Panc1 (cell line): ENCODE data around the gene LCN6. TPM values are rescaled to one million over a fixed set of nuclear protein-coding genes. Genes with fewer than 3 reads are reported as not detected.

Source experiments
- ATAC-seq: fragments of 200-7000 bp; cut with Tn5 transposase; 2 replicates; pipeline ENCODE4 v1.9.1; 2020; ENCODE audit warnings: mild to moderate bottlenecking, moderate library complexity
- BruUV-seq: library from RNA; stranded (reverse); fragments of 400-500 nt; replicated peaks from 2 replicates; lab custom pipeline; 2021; lab: Mats Ljungman, UMichigan
- CTCF ChIA-PET: fragments of 300-600 bp; sonication (Branson Sonifier 250); formaldehyde crosslinking; loops from one replicate; lab custom pipeline; 2022; ENCODE audit warnings: antibody characterized with exemption; lab: Charles Lee
- POLR2A ChIA-PET: fragments of 300-600 bp; sonication (Branson Sonifier 250); formaldehyde crosslinking; loops from one replicate; lab custom pipeline; 2022; ENCODE audit warnings: antibody characterized with exemption; lab: Charles Lee
- DNase-seq: peaks from one replicate; pipeline ENCODE4 v3.0.0-alpha.2; 2010; ENCODE audit warnings: low read depth, low spot score
- H3K27ac ChIP-seq: 2 replicates; pipeline ENCODE4 v1.5.1; 2011; ENCODE audit warnings: mild to moderate bottlenecking, low read length, inconsistent platforms
- H3K27me3 ChIP-seq: fragments of 200-500 bp; sonication (Bioruptor generic); 2 replicates; pipeline ENCODE4 v1.6.0; 2014; ENCODE audit warnings: low read length, inconsistent platforms; ENCODE audit not compliant: control insufficient read depth, insufficient read depth
- H3K36me3 ChIP-seq: fragments of 200-500 bp; sonication (Bioruptor generic); 2 replicates; pipeline ENCODE4 v1.5.1; 2014; ENCODE audit warnings: inconsistent platforms, mild to moderate bottlenecking, low read length, moderate library complexity; ENCODE audit not compliant: control insufficient read depth, insufficient read depth
- H3K4me1 ChIP-seq: 2 replicates; pipeline ENCODE4 v1.5.1; 2011; ENCODE audit warnings: inconsistent platforms, mild to moderate bottlenecking, low read length, moderate library complexity; ENCODE audit not compliant: control insufficient read depth, insufficient read depth
- H3K4me3 ChIP-seq, 2 experiments: 2 replicates each; pipeline ENCODE4 v1.5.1; 2011 to 2012; ENCODE audit warnings: low read depth in 2 of 2, low read length in 2 of 2, mild to moderate bottlenecking in 2 of 2, inconsistent platforms in 1 of 2, moderate library complexity in 1 of 2
- H3K9me3 ChIP-seq: fragments of 200-500 bp; sonication (Bioruptor generic); 2 replicates; pipeline ENCODE4 v1.5.1; 2014; ENCODE audit warnings: low read depth, mild to moderate bottlenecking, inconsistent platforms, low read length, moderate library complexity; ENCODE audit not compliant: control insufficient read depth, insufficient read depth
- POLR2AphosphoS5 ChIP-seq: IDR thresholded peaks from 2 replicates; pipeline ENCODE4 v1.6.1; 2012; ENCODE audit warnings: mild to moderate bottlenecking, low read depth, low read length, moderate library complexity
- SIN3A ChIP-seq: IDR thresholded peaks from 2 replicates; pipeline ENCODE4 v1.6.1; 2012; ENCODE audit warnings: low read depth, mild to moderate bottlenecking, low read length, moderate library complexity, borderline replicate concordance; ENCODE audit not compliant: insufficient read depth
- TCF7L2 ChIP-seq: IDR thresholded peaks from 2 replicates; pipeline ENCODE4 v1.6.1; 2011; ENCODE audit warnings: mild to moderate bottlenecking, low read depth, low read length, inconsistent platforms
- in situ Hi-C: cut with HindIII; loops from 2 replicates; pipeline ENCODE4 v1.10.0; 2016; ENCODE audit warnings: low sequenced_read_pairs, low pct_unique_long_range_greater_than_20kb
- intact Hi-C: fragments of 100-400 bp; cut with micrococcal nuclease; formaldehyde crosslinking; loops from one replicate; pipeline ENCODE4 v1.10.0; 2022; ENCODE audit not compliant: unreplicated experiment
- total RNA-seq: library from RNA; stranded (reverse); gene quantifications from one replicate; pipeline ENCODE4 v1.2.1, GENCODE V29; 2021; ENCODE audit not compliant: unreplicated experiment
- TF ChIP-seq, protein P1 (sequence below), 2 experiments: IDR thresholded peaks; 2 replicates each; pipeline ENCODE4 v1.6.1; 2011 to 2012; ENCODE audit warnings: low read depth in 2 of 2, control low read depth in 1 of 2, low read length in 1 of 2, mild to moderate bottlenecking in 1 of 2, moderate library complexity in 1 of 2; ENCODE audit not compliant: insufficient read depth in 1 of 2
- TF ChIP-seq, protein P2 (sequence below): fragments of 450-650 bp; IDR thresholded peaks from 2 replicates; pipeline ENCODE4 v1.5.1; 2017; ENCODE audit warnings: mild to moderate bottlenecking

Gene LCN6
- total RNA-seq, 1 experiment from 2014 or later, result not detected

DNA sequence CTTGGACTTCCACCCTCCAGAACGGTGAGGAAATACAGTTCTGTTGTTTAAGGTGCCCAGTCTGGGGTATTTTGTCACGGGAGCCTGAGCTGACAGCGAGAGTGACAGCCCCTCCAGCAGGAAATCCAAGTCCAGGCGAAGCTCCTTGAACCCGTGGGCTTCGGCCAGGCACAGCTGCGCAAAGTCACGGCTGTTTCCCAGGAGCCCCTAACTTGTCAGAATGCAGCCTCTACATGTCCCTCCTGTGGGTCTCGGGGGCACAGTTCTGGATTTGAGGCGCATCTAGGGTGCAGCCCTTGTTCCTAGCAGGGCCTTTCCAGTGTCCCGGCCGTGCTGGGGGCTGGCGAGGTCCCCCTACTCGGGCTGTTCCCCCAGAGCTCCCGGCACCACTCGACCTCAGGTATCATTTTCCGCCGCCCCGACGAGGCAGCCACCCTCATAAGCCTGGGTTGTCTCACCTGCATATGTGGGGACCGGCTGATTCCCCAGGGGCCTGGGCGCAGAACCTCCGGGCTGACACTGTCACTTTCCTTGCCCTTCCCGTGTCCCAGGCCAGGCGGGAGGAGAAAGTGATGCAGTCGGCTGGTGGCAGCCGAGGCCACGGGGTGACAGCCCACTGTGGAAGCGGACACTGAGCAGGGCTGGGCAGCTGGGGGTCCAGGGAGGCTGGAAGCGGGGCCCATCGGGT is 5.2 kb upstream of the LCN6 start:
- TF ChIP-seq, protein P1, sequence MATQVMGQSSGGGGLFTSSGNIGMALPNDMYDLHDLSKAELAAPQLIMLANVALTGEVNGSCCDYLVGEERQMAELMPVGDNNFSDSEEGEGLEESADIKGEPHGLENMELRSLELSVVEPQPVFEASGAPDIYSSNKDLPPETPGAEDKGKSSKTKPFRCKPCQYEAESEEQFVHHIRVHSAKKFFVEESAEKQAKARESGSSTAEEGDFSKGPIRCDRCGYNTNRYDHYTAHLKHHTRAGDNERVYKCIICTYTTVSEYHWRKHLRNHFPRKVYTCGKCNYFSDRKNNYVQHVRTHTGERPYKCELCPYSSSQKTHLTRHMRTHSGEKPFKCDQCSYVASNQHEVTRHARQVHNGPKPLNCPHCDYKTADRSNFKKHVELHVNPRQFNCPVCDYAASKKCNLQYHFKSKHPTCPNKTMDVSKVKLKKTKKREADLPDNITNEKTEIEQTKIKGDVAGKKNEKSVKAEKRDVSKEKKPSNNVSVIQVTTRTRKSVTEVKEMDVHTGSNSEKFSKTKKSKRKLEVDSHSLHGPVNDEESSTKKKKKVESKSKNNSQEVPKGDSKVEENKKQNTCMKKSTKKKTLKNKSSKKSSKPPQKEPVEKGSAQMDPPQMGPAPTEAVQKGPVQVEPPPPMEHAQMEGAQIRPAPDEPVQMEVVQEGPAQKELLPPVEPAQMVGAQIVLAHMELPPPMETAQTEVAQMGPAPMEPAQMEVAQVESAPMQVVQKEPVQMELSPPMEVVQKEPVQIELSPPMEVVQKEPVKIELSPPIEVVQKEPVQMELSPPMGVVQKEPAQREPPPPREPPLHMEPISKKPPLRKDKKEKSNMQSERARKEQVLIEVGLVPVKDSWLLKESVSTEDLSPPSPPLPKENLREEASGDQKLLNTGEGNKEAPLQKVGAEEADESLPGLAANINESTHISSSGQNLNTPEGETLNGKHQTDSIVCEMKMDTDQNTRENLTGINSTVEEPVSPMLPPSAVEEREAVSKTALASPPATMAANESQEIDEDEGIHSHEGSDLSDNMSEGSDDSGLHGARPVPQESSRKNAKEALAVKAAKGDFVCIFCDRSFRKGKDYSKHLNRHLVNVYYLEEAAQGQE (IDR thresholded peaks at IDR 0.05; ENCODE audit: insufficient read depth in 1 of 2, low read depth in 2 of 2, low read length in 1 of 2), result no peak
- TF ChIP-seq TCF7L2 (no peak), SIN3A (no peak), POLR2AphosphoS5 (no peak)
- TF ChIP-seq, protein P2, sequence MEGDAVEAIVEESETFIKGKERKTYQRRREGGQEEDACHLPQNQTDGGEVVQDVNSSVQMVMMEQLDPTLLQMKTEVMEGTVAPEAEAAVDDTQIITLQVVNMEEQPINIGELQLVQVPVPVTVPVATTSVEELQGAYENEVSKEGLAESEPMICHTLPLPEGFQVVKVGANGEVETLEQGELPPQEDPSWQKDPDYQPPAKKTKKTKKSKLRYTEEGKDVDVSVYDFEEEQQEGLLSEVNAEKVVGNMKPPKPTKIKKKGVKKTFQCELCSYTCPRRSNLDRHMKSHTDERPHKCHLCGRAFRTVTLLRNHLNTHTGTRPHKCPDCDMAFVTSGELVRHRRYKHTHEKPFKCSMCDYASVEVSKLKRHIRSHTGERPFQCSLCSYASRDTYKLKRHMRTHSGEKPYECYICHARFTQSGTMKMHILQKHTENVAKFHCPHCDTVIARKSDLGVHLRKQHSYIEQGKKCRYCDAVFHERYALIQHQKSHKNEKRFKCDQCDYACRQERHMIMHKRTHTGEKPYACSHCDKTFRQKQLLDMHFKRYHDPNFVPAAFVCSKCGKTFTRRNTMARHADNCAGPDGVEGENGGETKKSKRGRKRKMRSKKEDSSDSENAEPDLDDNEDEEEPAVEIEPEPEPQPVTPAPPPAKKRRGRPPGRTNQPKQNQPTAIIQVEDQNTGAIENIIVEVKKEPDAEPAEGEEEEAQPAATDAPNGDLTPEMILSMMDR, result no peak
- ChIA-PET CTCF (no interaction called here), POLR2A (no interaction called here)
- no peak for DNase-seq
- ATAC-seq, result no peak
- no TSS peak for BruUV-seq
- no peaks in the 10 kb centered on the region for H3K27me3 ChIP-seq
- H3K27ac ChIP-seq, result no peak overlapping the region
- intact Hi-C loops, result no loop called here
- H3K4me3 ChIP-seq, result no peak overlapping the region
- in situ Hi-C loops, result no loop called here
- H3K9me3 ChIP-seq, result no peaks in the 10 kb centered on the region
- no peaks in the 10 kb centered on the region for H3K36me3 ChIP-seq
- H3K4me1 ChIP-seq, result no peaks in the 10 kb centered on the region

DNA sequence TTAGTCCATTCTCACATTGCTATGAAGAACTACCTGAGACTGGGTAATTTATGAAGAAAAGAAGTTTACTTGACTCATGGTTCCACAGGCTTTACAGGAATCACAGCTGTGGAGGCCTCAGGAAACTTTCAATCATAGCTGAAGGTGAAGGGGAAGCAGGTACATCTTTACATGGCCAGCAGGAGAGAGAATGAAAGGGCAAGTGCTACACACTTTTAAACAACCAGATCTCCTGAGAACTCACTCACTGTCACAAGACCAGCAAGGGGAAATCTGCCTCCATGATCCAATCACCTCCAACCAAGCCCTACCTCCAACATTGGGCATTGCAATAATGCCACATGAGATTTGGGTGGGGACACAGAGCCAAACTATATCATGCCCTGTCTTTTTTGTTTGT is 3.5 kb upstream of the LCN6 start:
- in situ Hi-C loops, result no loop called here
- ChIA-PET CTCF (no interaction called here), POLR2A (no interaction called here)
- TF ChIP-seq POLR2AphosphoS5 (no peak), TCF7L2 (no peak), SIN3A (no peak)
- TF ChIP-seq, protein P1 (IDR thresholded peaks at IDR 0.05; ENCODE audit: insufficient read depth in 1 of 2, low read depth in 2 of 2, low read length in 1 of 2), result no peak
- TF ChIP-seq, protein P2, result no peak
- ATAC-seq, result no peak
- Histone ChIP-seq H3K4me3 (no peak overlapping the region), H3K9me3 (no peaks in the 10 kb centered on the region), H3K4me1 (no peaks in the 10 kb centered on the region), H3K27ac (no peak overlapping the region), H3K27me3 (no peaks in the 10 kb centered on the region), H3K36me3 (no peaks in the 10 kb centered on the region)
- BruUV-seq, result no TSS peak
- DNase-seq, result no peak
- intact Hi-C loops, result no loop called here
